ENCODE data around the gene ELANE.
"Not testable (repeated sequence)": the region's sequence is repeated elsewhere in the genome, so short reads cannot be mapped to it uniquely, and the experiment has no call there.

Gene ELANE

DNA sequence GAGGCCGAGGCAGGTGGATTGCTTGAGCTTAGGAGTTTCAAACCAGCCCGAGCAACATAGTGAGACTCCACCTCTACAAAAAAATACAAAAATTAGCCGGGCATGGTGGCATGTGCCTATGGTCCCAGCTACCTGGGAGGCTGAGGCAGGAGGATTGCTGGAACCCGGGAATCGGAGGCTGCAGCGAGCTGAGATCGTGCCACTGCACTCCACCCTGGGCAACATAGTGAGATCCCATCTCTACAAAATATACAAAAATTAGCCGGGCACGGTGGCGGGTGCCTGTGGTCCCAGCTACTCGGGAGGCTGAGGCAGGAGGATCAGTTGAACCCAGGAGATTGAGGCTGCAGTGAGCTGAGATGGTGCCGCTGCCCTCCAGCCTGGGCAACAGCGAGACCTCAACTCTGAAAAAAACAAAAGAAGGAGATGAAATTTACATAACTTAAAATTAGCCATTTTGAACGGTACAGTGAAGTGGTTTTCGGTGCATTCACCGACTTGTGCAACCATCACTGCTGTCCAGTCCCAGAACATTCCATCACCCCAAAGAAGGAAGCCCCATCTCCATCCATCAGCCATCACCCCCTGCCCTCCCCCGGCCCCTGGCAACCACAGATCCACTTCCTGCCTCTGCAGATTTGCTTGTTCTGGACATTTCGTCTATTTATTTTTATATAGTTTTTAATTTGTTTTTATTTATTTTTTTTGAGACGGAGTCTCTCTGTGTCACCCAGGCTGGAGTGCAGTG is 26.0 kb upstream of the ELANE start:
- Histone ChIP-seq H3K9ac (ENCODE audit: low read depth in 1 of 2, low read length in 2 of 2) (no peak overlapping the region), H3K27me3 (ENCODE audit: control insufficient read depth in 2 of 2, insufficient read depth in 2 of 2, low read length in 2 of 2) (peaks cover 9 to 13% of the 10 kb centered on the region in 2 donors), H3K4me3 (ENCODE audit: low read length in 2 of 2) (no peak overlapping the region), H3K9me3 (ENCODE audit: control insufficient read depth in 2 of 2, low read length in 2 of 2) (no peaks in the 10 kb centered on the region), H3K4me1 (ENCODE audit: control insufficient read depth in 2 of 2, insufficient read depth in 2 of 2, low read length in 2 of 2) (peaks cover 0 to 2% of the 10 kb centered on the region in 2 donors), H3K27ac (ENCODE audit: low read depth in 2 of 2, low read length in 2 of 2) (no peak overlapping the region), H3K36me3 (ENCODE audit: control insufficient read depth in 2 of 2, insufficient read depth in 2 of 2, low read length in 2 of 2) (no peaks in the 10 kb centered on the region)

DNA sequence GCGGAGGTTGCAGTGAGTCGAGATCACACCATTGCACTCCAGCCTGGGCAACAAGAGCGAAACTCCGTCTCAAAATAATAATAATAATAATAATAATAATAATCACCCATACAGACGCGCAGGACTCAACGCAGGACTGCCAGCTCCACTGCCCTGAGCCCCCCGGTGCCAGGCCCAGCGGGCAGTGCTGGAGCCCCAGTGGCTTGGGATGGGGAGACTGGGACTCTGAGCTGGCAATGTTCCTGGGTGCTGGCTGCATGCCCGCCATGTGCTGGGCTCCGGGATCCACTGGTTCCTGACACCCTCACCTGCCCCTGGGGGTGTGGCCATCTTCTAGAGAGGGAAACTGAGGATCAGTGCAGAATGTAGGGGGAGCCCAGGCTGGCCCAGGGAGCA is 24.8 kb upstream of the ELANE start:
- H3K27ac ChIP-seq (ENCODE audit: low read depth in 2 of 2, low read length in 2 of 2), result no peak overlapping the region
- no peaks in the 10 kb centered on the region for H3K36me3 ChIP-seq (ENCODE audit: control insufficient read depth in 2 of 2, insufficient read depth in 2 of 2, low read length in 2 of 2)
- no peak overlapping the region for H3K4me3 ChIP-seq (ENCODE audit: low read length in 2 of 2)
- no peaks in the 10 kb centered on the region for H3K9me3 ChIP-seq (ENCODE audit: control insufficient read depth in 2 of 2, low read length in 2 of 2)
- H3K27me3 ChIP-seq (ENCODE audit: control insufficient read depth in 2 of 2, insufficient read depth in 2 of 2, low read length in 2 of 2), result peaks cover 10 to 13% of the 10 kb centered on the region in 2 donors
- peaks cover 0 to 2% of the 10 kb centered on the region in 2 donors for H3K4me1 ChIP-seq (ENCODE audit: control insufficient read depth in 2 of 2, insufficient read depth in 2 of 2, low read length in 2 of 2)
- H3K9ac ChIP-seq (ENCODE audit: low read depth in 1 of 2, low read length in 2 of 2), result no peak overlapping the region

- no peak within 1 kb of the TSS for H3K9ac ChIP-seq (ENCODE audit: low read depth in 1 of 2, low read length in 2 of 2)
- peaks cover 9 to 13% of the 10 kb centered on the region in 2 donors for H3K27me3 ChIP-seq (ENCODE audit: control insufficient read depth in 2 of 2, insufficient read depth in 2 of 2, low read length in 2 of 2)
- H3K4me1 ChIP-seq (ENCODE audit: control insufficient read depth in 2 of 2, insufficient read depth in 2 of 2, low read length in 2 of 2), result peaks cover 0 to 2% of the 10 kb centered on the region in 2 donors
- H3K27ac ChIP-seq (ENCODE audit: low read depth in 2 of 2, low read length in 2 of 2), result no peak within 1 kb of the TSS
- no peaks in the 10 kb centered on the region for H3K9me3 ChIP-seq (ENCODE audit: control insufficient read depth in 2 of 2, low read length in 2 of 2)
- no peaks in the 10 kb centered on the region for H3K36me3 ChIP-seq (ENCODE audit: control insufficient read depth in 2 of 2, insufficient read depth in 2 of 2, low read length in 2 of 2)
- H3K4me3 ChIP-seq (ENCODE audit: low read length in 2 of 2), result no peak within 1 kb of the TSS
These were observed 24.3 kb upstream of the ELANE start, which contains the start of gene AZU1 for GRCh38 chr19:827710-828321. Gene AZU1, plus strand, starts transcription at chr19:827837. Its CDS starts 10 bp downstream, at chr19:827847.

GRCh38 chr19:829129-829758 is 22.9 kb upstream of the ELANE start:
- no peak overlapping the region for H3K27ac ChIP-seq (ENCODE audit: low read depth in 2 of 2, low read length in 2 of 2)
- H3K9ac ChIP-seq (ENCODE audit: low read depth in 1 of 2, low read length in 2 of 2), result no peak overlapping the region
- no peaks in the 10 kb centered on the region for H3K36me3 ChIP-seq (ENCODE audit: control insufficient read depth in 2 of 2, insufficient read depth in 2 of 2, low read length in 2 of 2)
- no peaks in the 10 kb centered on the region for H3K9me3 ChIP-seq (ENCODE audit: control insufficient read depth in 2 of 2, low read length in 2 of 2)
- H3K4me3 ChIP-seq (ENCODE audit: low read length in 2 of 2), result no peak overlapping the region
- peaks cover 9 to 11% of the 10 kb centered on the region in 2 donors for H3K27me3 ChIP-seq (ENCODE audit: control insufficient read depth in 2 of 2, insufficient read depth in 2 of 2, low read length in 2 of 2)
- H3K4me1 ChIP-seq (ENCODE audit: control insufficient read depth in 2 of 2, insufficient read depth in 2 of 2, low read length in 2 of 2), result no peaks in the 10 kb centered on the region

DNA sequence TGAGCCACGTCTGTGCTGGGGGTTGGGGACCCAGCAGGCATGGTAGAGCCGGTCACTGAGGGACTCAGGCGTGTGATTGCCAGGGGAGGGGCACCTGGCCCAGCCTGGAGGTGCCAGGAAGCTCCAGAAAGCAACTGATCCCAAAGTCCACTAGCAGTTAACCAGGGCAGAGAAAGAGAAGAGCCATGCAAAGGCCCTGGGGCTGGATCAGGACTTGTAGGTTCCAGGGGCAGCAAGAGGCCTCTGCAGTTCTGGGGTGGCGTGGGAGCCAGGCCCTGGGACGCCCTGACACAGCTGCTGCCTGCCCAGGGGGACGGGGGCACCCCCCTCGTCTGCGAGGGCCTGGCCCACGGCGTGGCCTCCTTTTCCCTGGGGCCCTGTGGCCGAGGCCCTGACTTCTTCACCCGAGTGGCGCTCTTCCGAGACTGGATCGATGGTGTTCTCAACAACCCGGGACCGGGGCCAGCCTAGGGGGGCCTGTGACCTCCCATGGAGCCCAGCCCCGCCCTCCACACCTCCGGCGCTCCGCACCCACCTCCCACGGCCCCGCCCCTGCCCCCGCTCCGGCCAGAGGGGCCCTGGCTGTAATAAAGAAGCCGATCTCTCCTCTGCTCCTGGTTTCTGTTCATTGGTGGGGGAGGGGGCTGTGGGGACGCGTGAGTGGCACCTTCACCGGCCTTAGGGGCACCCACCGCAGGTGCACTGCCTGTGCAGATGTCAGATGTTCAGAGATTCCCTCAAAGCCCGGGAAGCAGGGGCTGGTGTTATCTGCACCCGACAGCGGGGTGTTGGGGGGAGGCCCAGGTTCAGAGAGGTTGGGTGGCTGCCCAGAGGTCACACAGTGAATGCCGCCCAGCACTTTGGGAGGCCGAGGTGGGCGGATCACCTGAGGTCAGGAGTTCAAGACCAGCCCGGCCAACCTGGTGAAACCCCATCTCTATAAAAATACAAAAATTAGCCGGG is 20.4 kb upstream of the ELANE start:
- Histone ChIP-seq H3K9me3 (ENCODE audit: control insufficient read depth in 2 of 2, low read length in 2 of 2) (no peaks in the 10 kb centered on the region), H3K4me1 (ENCODE audit: control insufficient read depth in 2 of 2, insufficient read depth in 2 of 2, low read length in 2 of 2) (no peaks in the 10 kb centered on the region), H3K27me3 (ENCODE audit: control insufficient read depth in 2 of 2, insufficient read depth in 2 of 2, low read length in 2 of 2) (peaks cover 9 to 19% of the 10 kb centered on the region in 2 donors), H3K9ac (ENCODE audit: low read depth in 1 of 2, low read length in 2 of 2) (no peak overlapping the region), H3K4me3 (ENCODE audit: low read length in 2 of 2) (no peak overlapping the region), H3K36me3 (ENCODE audit: control insufficient read depth in 2 of 2, insufficient read depth in 2 of 2, low read length in 2 of 2) (no peaks in the 10 kb centered on the region), H3K27ac (ENCODE audit: low read depth in 2 of 2, low read length in 2 of 2) (no peak overlapping the region)

- Histone ChIP-seq H3K27me3 (ENCODE audit: control insufficient read depth in 2 of 2, insufficient read depth in 2 of 2, low read length in 2 of 2) (peaks cover 12 to 22% of the 10 kb centered on the region in 2 donors), H3K36me3 (ENCODE audit: control insufficient read depth in 2 of 2, insufficient read depth in 2 of 2, low read length in 2 of 2) (no peaks in the 10 kb centered on the region), H3K4me3 (ENCODE audit: low read length in 2 of 2) (no peak overlapping the region), H3K9me3 (ENCODE audit: control insufficient read depth in 2 of 2, low read length in 2 of 2) (no peaks in the 10 kb centered on the region), H3K4me1 (ENCODE audit: control insufficient read depth in 2 of 2, insufficient read depth in 2 of 2, low read length in 2 of 2) (no peaks in the 10 kb centered on the region), H3K9ac (ENCODE audit: low read depth in 1 of 2, low read length in 2 of 2) (no peak overlapping the region), H3K27ac (ENCODE audit: low read depth in 2 of 2, low read length in 2 of 2) (no peak overlapping the region)
These were observed 17.9 kb upstream of the ELANE start for GRCh38 chr19:834216-834615.

GRCh38 chr19:835210-835810 is 16.8 kb upstream of the ELANE start:
- no peak overlapping the region for H3K4me3 ChIP-seq (ENCODE audit: low read length in 2 of 2)
- H3K4me1 ChIP-seq (ENCODE audit: control insufficient read depth in 2 of 2, insufficient read depth in 2 of 2, low read length in 2 of 2), result no peaks in the 10 kb centered on the region
- no peak overlapping the region for H3K9ac ChIP-seq (ENCODE audit: low read depth in 1 of 2, low read length in 2 of 2)
- H3K9me3 ChIP-seq (ENCODE audit: control insufficient read depth in 2 of 2, low read length in 2 of 2), result no peaks in the 10 kb centered on the region
- H3K36me3 ChIP-seq (ENCODE audit: control insufficient read depth in 2 of 2, insufficient read depth in 2 of 2, low read length in 2 of 2), result no peaks in the 10 kb centered on the region
- peaks cover 9 to 23% of the 10 kb centered on the region in 2 donors for H3K27me3 ChIP-seq (ENCODE audit: control insufficient read depth in 2 of 2, insufficient read depth in 2 of 2, low read length in 2 of 2)
- H3K27ac ChIP-seq (ENCODE audit: low read depth in 2 of 2, low read length in 2 of 2), result no peak overlapping the region

GRCh38 chr19:840519-841206 is 11.4 kb upstream of the ELANE start, which contains the start of gene PRTN3:
Gene PRTN3, plus strand, starts transcription at chr19:840999. Its CDS starts 10 bp downstream, at chr19:841009.
- H3K36me3 ChIP-seq (ENCODE audit: control insufficient read depth in 2 of 2, insufficient read depth in 2 of 2, low read length in 2 of 2), result no peaks in the 10 kb centered on the region
- no peak within 1 kb of the TSS for H3K27ac ChIP-seq (ENCODE audit: low read depth in 2 of 2, low read length in 2 of 2)
- no peak within 1 kb of the TSS for H3K9ac ChIP-seq (ENCODE audit: low read depth in 1 of 2, low read length in 2 of 2)
- H3K27me3 ChIP-seq (ENCODE audit: control insufficient read depth in 2 of 2, insufficient read depth in 2 of 2, low read length in 2 of 2), result peaks cover 14 to 29% of the 10 kb centered on the region in 2 donors
- no peaks in the 10 kb centered on the region for H3K9me3 ChIP-seq (ENCODE audit: control insufficient read depth in 2 of 2, low read length in 2 of 2)
- H3K4me1 ChIP-seq (ENCODE audit: control insufficient read depth in 2 of 2, insufficient read depth in 2 of 2, low read length in 2 of 2), result peaks cover 3 to 6% of the 10 kb centered on the region in 2 donors
- no peak within 1 kb of the TSS for H3K4me3 ChIP-seq (ENCODE audit: low read length in 2 of 2)

GRCh38 chr19:842802-843179 is 9.3 kb upstream of the ELANE start:
- peaks cover 20 to 35% of the 10 kb centered on the region in 2 donors for H3K27me3 ChIP-seq (ENCODE audit: control insufficient read depth in 2 of 2, insufficient read depth in 2 of 2, low read length in 2 of 2)
- H3K27ac ChIP-seq (ENCODE audit: low read depth in 2 of 2, low read length in 2 of 2); H3K9ac ChIP-seq (ENCODE audit: low read depth in 1 of 2, low read length in 2 of 2); H3K4me1 ChIP-seq (ENCODE audit: control insufficient read depth in 2 of 2, insufficient read depth in 2 of 2, low read length in 2 of 2); H3K36me3 ChIP-seq (ENCODE audit: control insufficient read depth in 2 of 2, insufficient read depth in 2 of 2, low read length in 2 of 2); H3K9me3 ChIP-seq (ENCODE audit: control insufficient read depth in 2 of 2, low read length in 2 of 2); H3K4me3 ChIP-seq (ENCODE audit: low read length in 2 of 2): not testable (repeated sequence)

Measured in mucosa of rectum (tissue), 2 donors.